ENCODE measurements around the gene SEMA3C.

Gene SEMA3C

GRCh38 chr7:80833289-80834268, 85.3 kb downstream of the SEMA3C start (continued):
- TF ChIP-seq ZNF529 (tag by site-specific recombination; IDR thresholded peaks at IDR 0.05; ENCODE audit: insufficient replicate concordance) (no peak), GLIS2 (tag by site-specific recombination; IDR thresholded peaks at IDR 0.05) (no peak), ZNF830 (tag by site-specific recombination; IDR thresholded peaks at IDR 0.05; ENCODE audit: low read depth) (no peak), ZNF211 (tag by site-specific recombination; IDR thresholded peaks at IDR 0.05; ENCODE audit: low read depth) (no peak), PRDM2 (tag by site-specific recombination; IDR thresholded peaks at IDR 0.05; ENCODE audit: borderline replicate concordance) (no peak), SCRT1 (tag by site-specific recombination; IDR thresholded peaks at IDR 0.05; ENCODE audit: borderline replicate concordance) (no peak), OSR2 (tag by site-specific recombination; IDR thresholded peaks at IDR 0.05) (peak; percentile 80), ZNF571 (tag by site-specific recombination; IDR thresholded peaks at IDR 0.05) (no peak), ZSCAN5A (tag by site-specific recombination; IDR thresholded peaks at IDR 0.05) (no peak), ZNF600 (tag by site-specific recombination; IDR thresholded peaks at IDR 0.05) (peak; percentile 30; the same call in 1 of the 2 replicates), ZNF121 (tag by site-specific recombination; IDR thresholded peaks at IDR 0.05) (no peak), GLI4 (tag by site-specific recombination; IDR thresholded peaks at IDR 0.05) (no peak), YY2 (tag by site-specific recombination; IDR thresholded peaks at IDR 0.05) (no peak), BCL6B (tag by site-specific recombination; IDR thresholded peaks at IDR 0.05) (no peak), ZNF133 (tag by site-specific recombination; IDR thresholded peaks at IDR 0.05) (no peak), ZNF580 (tag by site-specific recombination; IDR thresholded peaks at IDR 0.05) (peak; percentile 9; the same call in 1 of the 2 replicates), ZNF394 (tag by site-specific recombination; IDR thresholded peaks at IDR 0.05; ENCODE audit: borderline replicate concordance) (peak; percentile 67; the same call in 1 of the 2 replicates), ZNF169 (tag by site-specific recombination; IDR thresholded peaks at IDR 0.05) (no peak), ZNF777 (tag by site-specific recombination; IDR thresholded peaks at IDR 0.05; ENCODE audit: borderline replicate concordance) (no peak), ZNF670 (tag by site-specific recombination; IDR thresholded peaks at IDR 0.05; ENCODE audit: low read depth) (no peak), ZBTB20 (tag by site-specific recombination; IDR thresholded peaks at IDR 0.05) (peak; percentile 24; the same call in 1 of the 2 replicates), MYNN (tag by site-specific recombination; IDR thresholded peaks at IDR 0.05; ENCODE audit: borderline replicate concordance) (no peak), ZNF560 (tag by site-specific recombination; IDR thresholded peaks at IDR 0.05; ENCODE audit: borderline replicate concordance) (no peak), YY1 (tag by site-specific recombination; IDR thresholded peaks at IDR 0.05) (no peak), ZNF155 (tag by site-specific recombination; IDR thresholded peaks at IDR 0.05) (no peak), TSHZ1 (tag by site-specific recombination; IDR thresholded peaks at IDR 0.05; ENCODE audit: borderline replicate concordance) (peak; percentile 87; the same call in 1 of the 2 replicates), ZNF302 (tag by site-specific recombination; IDR thresholded peaks at IDR 0.05; ENCODE audit: low read depth) (no peak)
